Esophagus muscularis mucosa (tissue), 4 donors: Measurements from ENCODE around the gene ATG12. TPM values are rescaled to one million over a fixed set of nuclear protein-coding genes. Genes with fewer than 3 reads are reported as not detected.
"Not testable (repeated sequence)": the region's sequence is repeated elsewhere in the genome, so short reads cannot be mapped to it uniquely, and the experiment has no call there.

ENCODE experiments used
- DNase-seq: peaks from one replicate; pipeline ENCODE4 v3.0.0-alpha.2; 2017; ENCODE audit errors: extremely low spot score
- H3K27ac ChIP-seq, 4 donors: fragments of 200-600 bp; sonication (generic); replicated peaks in 1 of 4; 1 replicate in 3 of 4; 2 replicates in 1 of 4; pipeline ENCODE4 v1.5.1; 2016 to 2019; ENCODE audit warnings: mild to moderate bottlenecking in 1 of 4
- H3K27me3 ChIP-seq, 4 donors: fragments of 200-600 bp; sonication (generic); one replicate each; pipeline versions ENCODE4 v1.5.1 to v1.6.0; 2016 to 2019
- H3K36me3 ChIP-seq, 4 donors: fragments of 200-600 bp; sonication (generic); one replicate each; pipeline ENCODE4 v1.5.1; 2016 to 2019
- H3K4me1 ChIP-seq, 4 donors: fragments of 200-600 bp; sonication (generic); one replicate each; pipeline ENCODE4 v1.5.1; 2016 to 2019
- H3K4me3 ChIP-seq, 4 donors: fragments of 200-600 bp; sonication (generic); 1 replicate in 2 of 4; 2 replicates in 2 of 4; pipeline ENCODE4 v1.5.1; 2016 to 2019; ENCODE audit warnings: mild to moderate bottlenecking in 4 of 4, moderate library complexity in 1 of 4
- H3K9me3 ChIP-seq, 4 donors: fragments of 200-600 bp; sonication (generic); 1 replicate in 3 of 4; 2 replicates in 1 of 4; pipeline ENCODE4 v1.5.1; 2016 to 2019
- CTCF ChIP-seq, 3 experiments: fragments of 200-600 bp in 2 of 3; fragments of 450-650 bp in 1 of 3; sonication (generic) in 2 of 3; IDR thresholded peaks; one replicate each; pipeline ENCODE4 v1.5.1; 2017 to 2019; ENCODE audit warnings: antibody characterized with exemption in 3 of 3, mild to moderate bottlenecking in 2 of 3, moderate library complexity in 1 of 3
- EP300 ChIP-seq: sonication (generic); formaldehyde crosslinking; IDR thresholded peaks from one replicate; pipeline ENCODE4 v1.6.1; 2017; ENCODE audit warnings: antibody characterized with exemption
- POLR2A ChIP-seq: fragments of 450-650 bp; IDR thresholded peaks from one replicate; pipeline ENCODE4 v1.6.1; 2017; ENCODE audit warnings: antibody characterized with exemption, moderate library complexity, mild to moderate bottlenecking, low read depth
- POLR2AphosphoS5 ChIP-seq, 2 donors: sonication (generic); formaldehyde crosslinking; IDR thresholded peaks; one replicate each; pipeline ENCODE4 v1.6.1; 2017; ENCODE audit warnings: antibody characterized with exemption in 2 of 2
- WGBS: methylation state at CpG from one replicate; pipeline ENCODE4 v1.1.5; 2018; 5-methylcytosine and 5-hydroxymethylcytosine counted together
- intact Hi-C: fragments of 100-400 bp; cut with DNase I; formaldehyde crosslinking; loops from one replicate; pipeline ENCODE4 v1.15.1; 2023
- total RNA-seq, 4 donors: library from RNA; depleted of rRNA; stranded (reverse); fragments of >200 nt; gene quantifications; one replicate each; pipeline versions ENCODE4 v1.1.0 to v1.2.1, GENCODE V29; 2016

ATG12 gene
- total RNA-seq, 4 donors from 2014 or later, result 26.7 to 45.1 (median 37.8) TPM

- intact Hi-C loops, result no loop called here
- H3K27ac ChIP-seq, result no peak overlapping the region
- TF ChIP-seq CTCF (IDR thresholded peaks at IDR 0.05) (no peak), POLR2A (no peak), POLR2AphosphoS5 (IDR thresholded peaks at IDR 0.05) (no peak), EP300 (no peak)
Observed at GRCh38 chr5:115811406-115811805, 30.0 kb downstream of the ATG12 start.

DNA sequence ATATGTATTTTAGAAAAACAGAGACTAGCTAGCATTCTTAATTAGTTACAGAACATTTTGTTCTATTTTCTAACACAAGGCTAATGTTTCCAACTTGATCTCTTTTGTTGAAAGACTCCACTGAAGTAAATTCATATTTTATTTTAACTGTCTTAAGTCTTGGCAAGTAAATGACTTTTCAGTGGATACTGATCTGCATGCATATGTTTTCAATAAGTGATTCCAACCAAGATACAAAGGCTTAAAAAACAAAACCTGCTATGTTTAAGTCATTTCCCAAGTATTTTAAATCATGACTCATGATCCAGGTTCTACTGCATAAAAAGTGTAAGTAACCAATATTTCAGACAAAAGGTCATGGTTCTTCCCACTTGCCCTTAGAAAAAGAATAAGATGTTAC, 30.6 kb downstream of the ATG12 start:
- DNase-seq, result no peak
- H3K4me1 ChIP-seq, result peaks cover 4 to 11% (median 8%) of the 10 kb centered on the region in 4 donors
- no peak overlapping the region for H3K27ac ChIP-seq
- intact Hi-C loops, result no loop called here
- H3K27me3 ChIP-seq, result peaks cover 0 to 21% (median 2%) of the 10 kb centered on the region in 4 donors
- H3K4me3 ChIP-seq, result no peak overlapping the region
- no peak for TF ChIP-seq POLR2AphosphoS5 (IDR thresholded peaks at IDR 0.05)
- TF ChIP-seq POLR2A, result no peak
- no peaks in the 10 kb centered on the region for H3K9me3 ChIP-seq
- H3K36me3 ChIP-seq, result no peaks in the 10 kb centered on the region

More at GRCh38 chr5:115811406-115811805, 30.0 kb downstream of the ATG12 start:
- Histone ChIP-seq H3K27me3 (peaks cover 0 to 28% (median 2%) of the 10 kb centered on the region in 4 donors), H3K4me1 (peaks cover 10 to 18% (median 14%) of the 10 kb centered on the region in 4 donors), H3K4me3 (no peak overlapping the region), H3K36me3 (no peaks in the 10 kb centered on the region), H3K9me3 (no peaks in the 10 kb centered on the region)
- no peak for DNase-seq

GRCh38 chr5:115809946-115810345, 31.4 kb downstream of the ATG12 start:
- no peak for DNase-seq
- peaks cover 0 to 3% (median 0%) of the 10 kb centered on the region in 4 donors for H3K4me1 ChIP-seq
- TF ChIP-seq POLR2AphosphoS5 (IDR thresholded peaks at IDR 0.05), result no peak
- no peaks in the 10 kb centered on the region for H3K9me3 ChIP-seq
- WGBS, result 76% methylated on average over 2 of the region's 2 CpGs
- no peak overlapping the region for H3K27ac ChIP-seq
- peaks cover 0 to 13% (median 0%) of the 10 kb centered on the region in 4 donors for H3K27me3 ChIP-seq
- no peak overlapping the region for H3K4me3 ChIP-seq
- no peaks in the 10 kb centered on the region for H3K36me3 ChIP-seq
- intact Hi-C loops, result no loop called here

- H3K4me3 ChIP-seq, H3K36me3 ChIP-seq, H3K27ac ChIP-seq, H3K4me1 ChIP-seq, H3K27me3 ChIP-seq, H3K9me3 ChIP-seq, intact Hi-C loops, DNase-seq: not testable (repeated sequence)
- WGBS, result 91% methylated on average over 2 of the region's 2 CpGs
Observed at GRCh38 chr5:115808066-115808465, 33.3 kb downstream of the ATG12 start.

GRCh38 chr5:115807654-115808052, 33.7 kb downstream of the ATG12 start:
- H3K27ac ChIP-seq, result no peak overlapping the region
- no peak for DNase-seq
- H3K4me3 ChIP-seq, result no peak overlapping the region
- no peak for TF ChIP-seq CTCF (IDR thresholded peaks at IDR 0.05)
- no peak for TF ChIP-seq EP300
- TF ChIP-seq POLR2AphosphoS5 (IDR thresholded peaks at IDR 0.05), result no peak
- TF ChIP-seq POLR2A, result no peak
- no peaks in the 10 kb centered on the region for H3K9me3 ChIP-seq
- H3K36me3 ChIP-seq, result no peaks in the 10 kb centered on the region
- 86% methylated on average over 2 of the region's 2 CpGs for WGBS
- H3K27me3 ChIP-seq, result no peaks in the 10 kb centered on the region
- intact Hi-C loops, result no loop called here
- no peaks in the 10 kb centered on the region for H3K4me1 ChIP-seq

DNA sequence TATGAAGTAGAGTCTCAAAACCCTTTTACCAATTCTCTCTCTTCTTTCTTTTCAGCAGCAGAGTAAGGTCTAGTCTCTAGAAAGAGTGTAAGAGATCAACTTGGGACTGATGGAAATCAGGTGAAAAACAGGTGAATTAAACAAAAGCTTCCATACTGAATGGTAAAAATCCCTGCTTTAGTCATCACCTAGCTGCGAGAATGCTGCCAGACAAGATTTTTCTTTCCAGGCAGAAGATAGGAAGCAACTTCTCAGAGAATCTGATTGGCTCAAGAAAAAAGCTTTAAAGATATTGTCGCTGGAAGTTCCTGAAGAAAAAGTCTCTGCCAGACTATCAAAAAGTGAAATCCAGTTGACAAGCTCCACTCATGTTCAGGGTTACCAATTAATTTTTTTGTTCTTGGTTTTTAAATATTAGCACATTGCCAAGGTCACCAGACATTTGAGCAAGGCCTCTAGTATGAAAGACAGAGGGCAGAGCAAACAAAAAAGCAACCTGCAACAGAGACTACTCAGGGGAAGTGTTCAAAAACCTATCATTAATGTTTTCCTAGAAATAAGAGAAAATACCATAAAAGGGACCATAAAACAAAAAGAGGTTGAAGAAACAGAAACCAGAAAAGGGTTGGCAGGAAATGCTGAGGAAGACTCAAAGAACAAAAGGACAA, 34.2 kb downstream of the ATG12 start:
- 84% methylated on average over 2 of the region's 2 CpGs for WGBS
- H3K9me3 ChIP-seq, result no peaks in the 10 kb centered on the region
- H3K36me3 ChIP-seq, result no peaks in the 10 kb centered on the region
- H3K27ac ChIP-seq, result no peak overlapping the region
- DNase-seq, result no peak
- H3K4me1 ChIP-seq, result no peaks in the 10 kb centered on the region
- TF ChIP-seq POLR2AphosphoS5 (IDR thresholded peaks at IDR 0.05), result no peak
- no peak for TF ChIP-seq POLR2A
- TF ChIP-seq CTCF (IDR thresholded peaks at IDR 0.05), result no peak
- TF ChIP-seq EP300, result no peak
- H3K4me3 ChIP-seq, result no peak overlapping the region
- H3K27me3 ChIP-seq, result no peaks in the 10 kb centered on the region
- intact Hi-C loops, result no loop called here
